Measurements from ENCODE around the gene EPB41L5.
"Not testable (repeated sequence)": the region's sequence is repeated elsewhere in the genome, so short reads cannot be mapped to it uniquely, and the experiment has no call there.

Gene EPB41L5

GRCh38 chr2:120141300-120142069 lies 128.6 kb downstream of the EPB41L5 start:
- DNase-seq (ENCODE audit: low read depth in 2 of 2) = no peak

DNA sequence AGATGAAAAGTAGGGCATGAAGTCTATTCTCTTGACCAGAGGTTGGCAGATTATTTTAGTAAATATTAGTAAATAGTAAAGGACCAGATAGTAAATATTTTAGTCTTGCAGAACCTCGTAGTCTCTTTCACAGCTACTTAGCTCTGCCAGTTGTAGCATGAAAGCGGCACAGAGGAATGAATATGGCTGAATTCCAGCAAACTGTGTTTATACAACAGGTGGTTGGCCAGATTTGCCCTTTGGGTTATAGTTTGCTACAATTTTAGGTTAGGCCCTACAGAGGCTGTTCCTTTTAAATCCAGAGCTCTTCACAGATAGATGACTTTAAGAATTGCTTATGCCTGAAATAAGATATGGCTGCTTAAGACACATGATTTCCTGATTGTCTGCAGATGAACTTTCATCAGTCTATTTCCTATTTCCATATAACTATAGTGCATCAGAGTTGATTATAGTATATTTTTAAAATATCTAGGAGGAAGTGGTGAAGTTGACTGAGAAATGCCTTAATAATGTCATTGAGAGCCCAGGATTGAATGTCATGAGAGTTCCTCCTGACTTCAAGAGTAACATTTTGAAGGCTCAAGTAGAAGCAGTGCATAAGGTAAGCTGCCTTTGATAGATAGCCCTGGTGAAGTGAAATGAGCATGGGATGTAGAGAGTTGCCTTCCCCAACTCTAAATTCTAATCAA lies 129.8 kb downstream of the EPB41L5 start:
- DNase-seq (ENCODE audit: low read depth in 2 of 2) = no peak

GRCh38 chr2:120148229-120148628 lies 135.4 kb downstream of the EPB41L5 start:
- DNase-seq (ENCODE audit: low read depth in 2 of 2) = no peak

- DNase-seq (ENCODE audit: low read depth in 2 of 2) = no peak
Measured at GRCh38 chr2:120148669-120149068, 135.8 kb downstream of the EPB41L5 start.

GRCh38 chr2:120149406-120149805 lies 136.5 kb downstream of the EPB41L5 start:
- DNase-seq (ENCODE audit: low read depth in 2 of 2) = no peak

DNA sequence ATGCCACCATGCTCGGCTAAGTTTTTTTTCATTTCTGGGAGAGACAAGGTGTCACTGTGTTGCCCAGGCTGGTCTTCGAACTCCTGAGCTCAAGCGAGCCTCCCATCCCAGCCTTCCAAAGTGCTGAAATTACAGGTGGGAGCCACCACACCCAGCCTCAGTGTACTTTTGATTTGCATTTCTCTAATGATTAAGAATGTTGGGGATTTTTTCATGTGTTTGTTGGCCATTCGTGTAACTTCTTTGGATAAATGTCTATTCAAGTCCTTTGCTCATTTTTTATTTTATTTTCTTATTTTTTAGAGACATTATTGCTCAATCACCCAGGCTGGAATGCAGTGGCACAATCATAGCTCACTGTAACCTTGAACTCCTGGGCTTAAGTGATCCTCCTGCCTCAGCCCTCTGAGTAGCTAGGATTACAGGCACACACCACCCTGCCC lies 137.2 kb downstream of the EPB41L5 start:
- DNase-seq (ENCODE audit: low read depth in 2 of 2) = no peak

- no peak for DNase-seq (ENCODE audit: low read depth in 2 of 2)
Measured at GRCh38 chr2:120155308-120155707, 142.4 kb downstream of the EPB41L5 start.

DNA sequence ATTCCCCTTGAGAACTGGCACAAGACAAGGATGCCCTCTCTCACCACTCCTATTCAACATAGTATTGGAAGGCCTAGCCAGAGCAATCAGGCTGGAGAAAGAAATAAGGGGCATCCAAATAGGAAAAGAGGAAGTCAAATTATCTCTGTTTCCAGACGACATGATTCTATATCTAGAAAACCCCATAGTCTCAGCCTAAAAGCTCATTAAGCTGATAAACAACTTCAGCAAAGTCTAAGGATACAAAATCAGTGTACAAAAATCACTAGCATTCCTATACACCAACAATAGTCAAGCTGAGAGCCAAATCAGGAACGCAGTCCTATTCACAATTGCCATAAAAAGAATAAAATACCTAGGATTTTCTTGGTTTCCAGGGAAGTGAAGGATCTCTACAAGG lies 145.8 kb downstream of the EPB41L5 start:
- not testable (repeated sequence) for DNase-seq (ENCODE audit: low read depth in 2 of 2)

DNA sequence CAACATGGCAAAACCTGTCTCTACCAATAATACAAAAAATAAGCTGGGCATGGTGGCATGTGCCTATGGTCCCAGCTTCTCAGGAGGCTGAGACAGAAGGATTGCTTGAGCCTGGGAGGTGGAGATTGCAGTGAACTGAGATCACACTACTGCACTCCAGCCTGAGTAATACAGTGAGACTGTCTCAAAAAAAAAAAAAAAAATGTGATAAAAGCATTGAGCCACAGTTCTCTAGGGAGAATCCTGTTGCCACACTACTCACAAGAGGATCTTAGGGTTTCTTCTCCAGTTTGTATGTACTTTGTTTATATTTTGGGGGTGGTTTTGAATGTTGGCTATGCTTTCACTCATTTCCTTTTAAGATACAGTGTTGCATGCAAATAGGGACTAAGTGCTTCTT lies 148.3 kb downstream of the EPB41L5 start:
- no peak for DNase-seq (ENCODE audit: low read depth in 2 of 2)

DNA sequence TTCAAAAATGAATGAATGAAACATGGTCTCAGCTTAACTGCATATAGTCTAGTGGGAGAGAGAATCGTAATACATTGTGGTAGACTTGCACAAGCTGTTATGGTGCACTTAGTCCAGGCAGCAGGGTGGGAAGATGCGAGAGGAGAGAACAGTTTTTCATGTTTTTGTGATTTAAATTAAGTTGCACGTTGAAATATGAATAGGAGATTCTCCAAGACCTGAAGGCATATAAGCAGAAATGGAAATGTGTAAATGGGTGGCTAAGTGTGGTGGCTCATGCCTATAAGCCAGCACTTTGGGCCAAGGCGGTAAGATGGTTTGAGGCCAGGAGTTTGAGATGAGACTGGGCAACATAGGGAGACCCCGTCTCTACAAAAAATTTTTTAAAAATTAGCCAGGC lies 149.8 kb downstream of the EPB41L5 start:
- no peak for DNase-seq (ENCODE audit: low read depth in 2 of 2)

DNA sequence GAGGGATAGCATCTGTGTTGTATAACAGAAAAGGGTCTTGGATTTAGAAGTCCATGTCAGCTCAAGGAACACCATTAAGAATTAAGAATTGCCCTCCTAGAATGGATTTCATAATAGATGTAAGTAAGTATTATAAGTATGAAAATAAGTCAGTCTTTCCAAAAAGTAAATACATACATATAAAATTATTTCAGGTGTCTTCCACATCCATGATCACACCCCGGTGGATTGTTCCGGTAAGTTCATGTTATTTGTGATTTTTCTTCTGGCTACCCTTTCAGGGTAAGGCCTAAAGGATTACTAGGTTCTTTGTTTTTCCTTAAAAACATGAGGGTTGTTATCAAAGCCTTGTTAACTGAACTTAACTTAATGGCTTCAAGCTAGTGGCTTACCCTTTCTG lies 154.4 kb downstream of the EPB41L5 start:
- no peak for DNase-seq (ENCODE audit: low read depth in 2 of 2)

GRCh38 chr2:120169020-120169419 lies 156.1 kb downstream of the EPB41L5 start:
- no peak for DNase-seq (ENCODE audit: low read depth in 2 of 2)

GRCh38 chr2:120174963-120175581 lies 162.2 kb downstream of the EPB41L5 start:
- no peak for DNase-seq (ENCODE audit: low read depth in 2 of 2)

DNA sequence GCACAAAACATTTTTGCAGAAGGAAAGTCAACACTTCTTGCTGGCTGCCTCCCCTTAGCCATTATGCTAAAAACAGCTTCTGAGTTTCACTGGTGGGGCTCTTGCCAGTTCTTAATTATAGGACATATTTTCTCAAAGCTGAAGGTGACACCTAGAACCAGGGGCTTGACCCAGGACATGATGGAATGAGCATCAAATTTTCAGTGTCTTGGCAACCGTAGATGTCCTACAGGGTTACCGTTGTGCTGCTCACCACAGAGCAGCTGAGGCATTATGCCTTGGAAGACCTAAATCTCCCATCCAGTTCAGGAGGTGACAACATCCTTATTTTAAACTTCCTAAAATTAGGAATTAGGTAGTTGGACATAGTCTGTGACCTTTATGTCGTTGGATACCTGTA lies 163.6 kb downstream of the EPB41L5 start:
- DNase-seq (ENCODE audit: low read depth in 2 of 2) = no peak

DNA sequence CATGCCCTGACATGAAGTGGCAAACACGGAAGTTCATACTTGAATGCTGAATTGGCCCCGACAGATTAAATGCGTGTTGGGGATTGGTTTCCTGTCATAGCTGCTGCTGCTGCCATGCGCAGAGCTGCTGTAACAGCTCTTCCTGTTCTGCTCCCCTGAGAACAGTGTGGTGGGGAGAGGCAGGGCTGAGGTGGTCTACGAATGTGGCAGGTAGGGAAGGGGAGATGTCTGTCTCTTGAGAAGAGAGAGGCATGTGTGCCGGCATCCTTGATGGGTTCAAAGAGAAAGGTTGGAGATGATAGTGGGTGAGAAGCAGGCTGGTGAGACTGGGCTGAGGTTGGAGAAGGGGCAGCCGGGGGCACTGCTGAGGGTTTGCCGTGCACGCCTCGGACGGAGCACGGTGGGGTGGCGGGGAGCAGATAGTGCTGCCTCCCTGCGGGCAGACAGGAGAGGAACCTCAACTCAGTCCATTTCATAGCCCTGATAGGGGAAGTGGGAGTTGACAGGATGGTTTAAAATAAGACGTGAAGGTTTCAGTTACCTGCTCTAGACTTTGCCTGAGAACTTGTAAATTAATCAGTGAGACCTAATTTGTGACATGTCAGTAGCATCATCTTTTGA lies 164.2 kb downstream of the EPB41L5 start:
- peak; percentile 51 to 53 for DNase-seq (ENCODE audit: low read depth in 2 of 2)

DNA sequence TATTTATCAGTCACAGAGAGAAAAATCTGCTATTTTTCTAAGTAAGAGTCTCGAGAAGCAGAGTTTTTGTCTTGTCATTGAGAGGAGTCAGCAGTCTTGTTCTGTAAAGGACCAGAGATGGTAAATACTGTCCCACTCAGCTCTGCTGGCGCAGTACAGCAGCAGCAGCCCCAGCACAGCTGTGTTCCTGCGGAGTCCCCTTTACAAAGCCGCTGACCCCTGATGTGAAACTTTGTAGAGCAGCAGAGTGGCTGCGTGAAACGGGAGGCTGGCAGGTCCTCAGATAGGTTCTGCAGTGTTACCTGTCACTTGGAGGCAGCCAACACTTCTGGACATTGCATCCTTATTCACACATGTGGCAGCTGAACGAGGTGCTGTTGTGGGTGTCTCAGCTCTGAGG lies 165.1 kb downstream of the EPB41L5 start:
- DNase-seq (ENCODE audit: low read depth in 2 of 2) = no peak

DNA sequence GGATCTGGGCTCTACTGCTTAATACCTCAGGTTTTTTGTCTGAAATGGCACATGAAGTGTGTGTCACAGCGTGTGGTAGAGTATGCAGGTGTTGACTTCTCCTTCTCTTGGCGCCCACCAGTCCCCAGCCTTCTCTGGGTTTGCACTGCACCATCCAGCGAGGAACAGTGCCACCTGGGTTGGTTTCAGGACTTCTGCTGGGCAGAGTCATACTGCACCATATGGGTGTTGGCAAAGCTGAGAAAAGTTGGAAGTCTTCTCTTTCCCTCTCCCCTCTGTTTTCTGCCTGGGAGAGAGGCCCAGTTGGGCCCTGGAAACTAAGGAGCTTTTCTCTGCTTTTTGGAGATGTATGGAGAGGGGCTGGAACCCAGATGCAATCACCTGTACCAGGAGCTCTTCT lies 166.5 kb downstream of the EPB41L5 start:
- DNase-seq (ENCODE audit: low read depth in 2 of 2) = no peak

GRCh38 chr2:120180066-120180465 lies 167.2 kb downstream of the EPB41L5 start:
- no peak for DNase-seq (ENCODE audit: low read depth in 2 of 2)

DNA sequence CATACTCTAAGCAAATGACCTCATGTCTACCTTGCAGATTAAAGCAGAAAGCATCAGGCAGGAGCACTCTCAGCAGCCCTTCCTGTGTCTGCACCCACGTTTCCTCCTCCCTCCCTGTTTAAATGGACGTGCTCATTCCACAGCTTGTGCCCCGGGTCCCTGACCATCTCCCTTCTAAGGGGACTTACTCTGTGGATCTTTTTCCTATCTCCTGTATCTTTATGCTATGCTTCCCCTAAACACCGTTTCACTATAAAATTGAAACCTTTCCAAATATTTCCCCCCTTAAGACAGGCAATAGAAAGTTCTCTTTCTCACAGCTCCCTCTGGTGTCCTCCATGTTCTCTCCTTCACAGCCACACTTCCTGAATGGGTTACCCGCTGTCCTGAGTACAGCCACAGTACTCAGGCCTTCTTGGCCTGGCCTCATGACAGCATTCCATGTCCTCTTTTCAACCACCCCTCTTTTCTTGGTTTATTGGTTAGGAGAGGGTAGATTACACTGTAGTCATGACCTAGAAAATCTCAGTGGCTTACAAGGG lies 169.2 kb downstream of the EPB41L5 start:
- DNase-seq (ENCODE audit: low read depth in 2 of 2) = no peak

- no peak for DNase-seq (ENCODE audit: low read depth in 2 of 2)
Measured at GRCh38 chr2:120189189-120189588, 176.3 kb downstream of the EPB41L5 start.

- DNase-seq (ENCODE audit: low read depth in 2 of 2) = no peak
Measured at GRCh38 chr2:120192280-120192679, 179.4 kb downstream of the EPB41L5 start.

- no peak for DNase-seq (ENCODE audit: low read depth in 2 of 2)
Measured at GRCh38 chr2:120195553-120195952, 182.7 kb downstream of the EPB41L5 start.

Data from stimulated activated CD4-positive, alpha-beta T cell treated with anti-CD3 and anti-CD28 coated beads, Interleukin-1b, Interleukin-23, amount 100 ng/mL, for 1 hour (primary cell).